ENCODE data around the gene PPP1R26.
A peak's percentile ranks its signal among the peaks of the same experiment; 100 is the strongest.

Gene PPP1R26

GRCh38 chr9:135498381-135499126 is 19.0 kb downstream of the PPP1R26 start:
- DNase-seq (ENCODE audit: low read depth in 1 of 2, low spot score in 1 of 2): no peak
- no peak overlapping the region for H3K4me3 ChIP-seq (replicated peaks; ENCODE audit: insufficient read depth, low read length)
- H3K27me3 ChIP-seq (ENCODE audit: insufficient read depth, poor library complexity, severe bottlenecking): no peaks in the 10 kb centered on the region
- no peak for TF ChIP-seq SPI1 (IDR thresholded peaks at IDR 0.05; ENCODE audit: borderline replicate concordance, low read depth)
- no peak for TF ChIP-seq GABPA (IDR thresholded peaks at IDR 0.05; ENCODE audit: low read depth)
- TF ChIP-seq POLR2AphosphoS5 (IDR thresholded peaks at IDR 0.05; ENCODE audit: low read depth): no peak
- TF ChIP-seq, protein P1, sequence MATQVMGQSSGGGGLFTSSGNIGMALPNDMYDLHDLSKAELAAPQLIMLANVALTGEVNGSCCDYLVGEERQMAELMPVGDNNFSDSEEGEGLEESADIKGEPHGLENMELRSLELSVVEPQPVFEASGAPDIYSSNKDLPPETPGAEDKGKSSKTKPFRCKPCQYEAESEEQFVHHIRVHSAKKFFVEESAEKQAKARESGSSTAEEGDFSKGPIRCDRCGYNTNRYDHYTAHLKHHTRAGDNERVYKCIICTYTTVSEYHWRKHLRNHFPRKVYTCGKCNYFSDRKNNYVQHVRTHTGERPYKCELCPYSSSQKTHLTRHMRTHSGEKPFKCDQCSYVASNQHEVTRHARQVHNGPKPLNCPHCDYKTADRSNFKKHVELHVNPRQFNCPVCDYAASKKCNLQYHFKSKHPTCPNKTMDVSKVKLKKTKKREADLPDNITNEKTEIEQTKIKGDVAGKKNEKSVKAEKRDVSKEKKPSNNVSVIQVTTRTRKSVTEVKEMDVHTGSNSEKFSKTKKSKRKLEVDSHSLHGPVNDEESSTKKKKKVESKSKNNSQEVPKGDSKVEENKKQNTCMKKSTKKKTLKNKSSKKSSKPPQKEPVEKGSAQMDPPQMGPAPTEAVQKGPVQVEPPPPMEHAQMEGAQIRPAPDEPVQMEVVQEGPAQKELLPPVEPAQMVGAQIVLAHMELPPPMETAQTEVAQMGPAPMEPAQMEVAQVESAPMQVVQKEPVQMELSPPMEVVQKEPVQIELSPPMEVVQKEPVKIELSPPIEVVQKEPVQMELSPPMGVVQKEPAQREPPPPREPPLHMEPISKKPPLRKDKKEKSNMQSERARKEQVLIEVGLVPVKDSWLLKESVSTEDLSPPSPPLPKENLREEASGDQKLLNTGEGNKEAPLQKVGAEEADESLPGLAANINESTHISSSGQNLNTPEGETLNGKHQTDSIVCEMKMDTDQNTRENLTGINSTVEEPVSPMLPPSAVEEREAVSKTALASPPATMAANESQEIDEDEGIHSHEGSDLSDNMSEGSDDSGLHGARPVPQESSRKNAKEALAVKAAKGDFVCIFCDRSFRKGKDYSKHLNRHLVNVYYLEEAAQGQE (IDR thresholded peaks at IDR 0.05; ENCODE audit: insufficient replicate concordance, low read depth): no peak
- TF ChIP-seq CTCF (IDR thresholded peaks at IDR 0.05; ENCODE audit: insufficient read depth, low read length): no peak
- no peak overlapping the region for H3K27ac ChIP-seq (replicated peaks)

DNA sequence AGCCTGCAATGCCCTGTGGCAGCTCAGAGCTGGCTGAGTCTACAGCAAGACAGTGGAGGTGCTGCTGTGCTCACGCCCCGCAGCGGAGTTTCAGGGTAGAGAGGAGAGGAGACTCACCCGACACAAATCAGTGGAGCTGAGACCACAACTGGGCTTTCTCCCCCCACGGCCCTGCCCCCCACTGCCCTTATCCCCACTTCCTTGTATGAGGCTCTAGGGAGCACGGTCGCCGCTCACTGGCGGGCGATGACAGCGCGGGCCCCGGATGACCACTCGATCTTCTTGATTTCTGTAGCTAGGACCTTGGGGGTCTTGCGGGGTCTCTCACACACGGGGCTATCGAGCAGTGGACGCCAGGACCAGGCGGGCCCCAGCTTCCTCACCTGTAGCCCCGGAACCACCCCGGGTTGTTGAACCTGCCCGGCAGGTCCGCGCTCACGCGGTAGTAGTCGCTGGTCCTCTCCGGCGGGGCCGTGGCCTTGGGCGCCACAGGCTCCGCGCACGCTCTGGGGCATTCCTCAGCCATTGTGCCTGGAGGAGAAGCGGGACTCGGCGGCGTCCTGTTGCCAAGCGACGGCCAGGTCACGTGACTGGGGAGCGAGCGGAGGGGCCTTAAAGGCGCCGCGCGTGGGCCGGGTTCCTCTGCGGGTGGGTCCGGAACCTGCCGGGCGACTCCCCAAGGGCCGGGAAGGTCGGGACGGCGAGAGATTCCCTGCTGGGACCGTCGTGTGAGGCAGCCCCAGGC is 19.9 kb downstream of the PPP1R26 start:
- H3K27me3 ChIP-seq (ENCODE audit: insufficient read depth, poor library complexity, severe bottlenecking): no peaks in the 10 kb centered on the region
- TF ChIP-seq CTCF (IDR thresholded peaks at IDR 0.05; ENCODE audit: insufficient read depth, low read length) (no peak), GABPA (IDR thresholded peaks at IDR 0.05; ENCODE audit: low read depth) (no peak), SPI1 (IDR thresholded peaks at IDR 0.05; ENCODE audit: borderline replicate concordance, low read depth) (no peak)
- TF ChIP-seq, protein P1 (IDR thresholded peaks at IDR 0.05; ENCODE audit: insufficient replicate concordance, low read depth): no peak
- DNase-seq (ENCODE audit: low read depth in 1 of 2, low spot score in 1 of 2): peak; percentile 67 to 88
- peak overlapping the region; percentile 88 for H3K4me3 ChIP-seq (replicated peaks; ENCODE audit: insufficient read depth, low read length)
- no peak overlapping the region for H3K27ac ChIP-seq (replicated peaks)

DNA sequence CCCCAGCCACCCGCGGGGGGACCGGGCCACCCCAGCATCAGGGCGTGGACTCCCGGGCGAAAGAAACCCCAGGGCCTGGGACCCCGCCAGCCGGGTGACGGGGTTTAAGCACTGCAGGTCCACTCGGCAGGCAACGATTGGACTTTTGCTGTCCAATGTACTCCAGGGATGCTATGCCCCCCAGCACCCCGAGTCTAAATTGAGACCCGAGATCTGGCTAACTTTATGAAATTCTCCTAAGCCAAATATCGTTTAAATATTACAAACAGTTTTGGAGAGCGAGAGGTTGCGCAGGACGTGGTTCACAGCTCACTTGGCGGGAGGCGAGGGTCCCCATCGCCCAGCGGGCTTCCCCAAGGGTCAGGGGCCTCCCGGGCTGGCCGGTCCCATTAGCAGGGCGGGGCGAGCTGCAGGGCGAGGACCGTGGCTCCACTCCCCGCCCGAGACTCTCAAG is 20.5 kb downstream of the PPP1R26 start:
- Histone ChIP-seq H3K27me3 (ENCODE audit: insufficient read depth, poor library complexity, severe bottlenecking) (no peaks in the 10 kb centered on the region), H3K27ac (replicated peaks) (no peak overlapping the region), H3K4me3 (replicated peaks; ENCODE audit: insufficient read depth, low read length) (peak overlapping the region; percentile 88)
- TF ChIP-seq POLR2AphosphoS5 (IDR thresholded peaks at IDR 0.05; ENCODE audit: low read depth) (no peak), CTCF (IDR thresholded peaks at IDR 0.05; ENCODE audit: insufficient read depth, low read length) (no peak), GABPA (IDR thresholded peaks at IDR 0.05; ENCODE audit: low read depth) (no peak), SPI1 (IDR thresholded peaks at IDR 0.05; ENCODE audit: borderline replicate concordance, low read depth) (no peak)
- TF ChIP-seq, protein P1 (IDR thresholded peaks at IDR 0.05; ENCODE audit: insufficient replicate concordance, low read depth): no peak
- no peak for DNase-seq (ENCODE audit: low read depth in 1 of 2, low spot score in 1 of 2)
